ENCODE measurements around the gene KIF5C.

The KIF5C gene

DNA sequence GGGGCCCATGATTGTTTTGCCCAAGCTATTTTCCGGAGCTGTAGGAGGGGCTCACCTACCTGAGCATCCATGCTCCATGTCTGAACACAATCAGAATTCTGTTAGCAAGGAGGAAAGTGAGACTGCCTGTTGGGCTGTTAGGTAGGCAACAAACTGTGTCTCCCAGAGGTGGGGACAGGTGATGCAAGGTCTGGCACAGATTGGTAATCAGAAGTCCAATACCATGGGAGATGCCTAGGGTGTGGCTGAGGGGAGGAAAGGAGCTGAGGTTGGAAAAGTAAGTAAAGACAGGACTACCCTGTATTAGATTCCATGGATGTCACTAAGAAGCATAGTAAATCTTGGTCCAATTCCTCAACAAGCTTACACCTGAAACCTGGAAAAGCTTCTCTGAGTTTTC lies 166.5 kb downstream of the KIF5C start:
- DNase-seq (ENCODE audit: low read depth): no peak

DNA sequence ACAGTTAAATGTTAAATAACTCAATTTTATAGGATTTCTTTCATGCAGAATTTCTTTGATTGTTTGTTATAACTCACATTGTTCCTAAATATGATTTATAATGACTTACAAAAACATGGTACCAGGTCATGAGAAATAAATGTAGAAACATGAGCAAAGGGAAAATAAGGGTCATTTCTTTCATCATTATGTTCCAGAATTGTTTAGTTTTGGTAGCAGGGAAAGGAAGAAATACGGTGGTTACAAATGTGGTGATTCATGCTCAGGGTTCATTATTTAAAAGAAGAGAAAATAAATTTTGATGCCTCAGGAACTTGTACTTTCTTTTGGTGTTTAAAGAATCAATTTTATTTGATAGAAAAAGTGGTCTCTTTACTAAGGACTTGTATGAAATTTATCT lies 167.9 kb downstream of the KIF5C start:
- DNase-seq (ENCODE audit: low read depth): no peak

DNA sequence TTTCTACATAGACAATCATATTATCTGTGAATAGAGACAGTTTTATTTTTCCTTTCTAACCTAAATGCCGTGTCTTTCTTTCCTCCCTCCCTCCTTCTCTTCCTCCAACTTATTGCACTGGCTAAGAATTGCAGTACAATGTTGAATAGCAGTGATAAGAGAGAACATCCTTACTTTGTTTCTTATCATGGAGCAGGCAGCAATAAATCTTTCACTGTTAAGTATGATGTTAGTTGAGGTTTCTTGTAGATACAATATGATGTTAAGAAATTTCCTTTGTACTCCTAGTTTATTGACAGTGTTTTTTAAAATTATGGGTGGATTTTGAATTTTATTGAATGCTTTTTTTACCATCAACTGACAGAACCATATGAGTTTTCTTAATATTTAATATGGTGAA lies 169.5 kb downstream of the KIF5C start:
- no peak for DNase-seq (ENCODE audit: low read depth)

DNA sequence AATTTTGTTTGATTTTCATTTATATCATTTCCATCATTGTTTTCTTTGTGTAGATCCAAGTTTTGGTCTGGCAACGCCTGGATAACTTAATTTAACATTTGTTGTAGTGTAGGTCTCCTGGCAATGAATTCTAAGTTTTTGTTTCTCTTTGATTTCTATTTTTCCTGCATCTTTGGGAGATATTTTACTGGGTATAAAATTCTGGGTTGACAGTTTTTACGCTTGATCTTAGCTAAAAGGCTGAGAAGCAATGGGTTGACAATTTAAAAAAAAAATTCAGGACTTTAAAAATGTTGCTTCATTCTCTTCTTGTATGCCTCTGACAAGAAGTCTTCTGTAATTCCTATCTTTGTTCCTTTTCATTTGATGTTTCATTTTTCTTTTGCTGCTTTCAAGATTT lies 172.1 kb downstream of the KIF5C start:
- no peak for DNase-seq (ENCODE audit: low read depth)

DNA sequence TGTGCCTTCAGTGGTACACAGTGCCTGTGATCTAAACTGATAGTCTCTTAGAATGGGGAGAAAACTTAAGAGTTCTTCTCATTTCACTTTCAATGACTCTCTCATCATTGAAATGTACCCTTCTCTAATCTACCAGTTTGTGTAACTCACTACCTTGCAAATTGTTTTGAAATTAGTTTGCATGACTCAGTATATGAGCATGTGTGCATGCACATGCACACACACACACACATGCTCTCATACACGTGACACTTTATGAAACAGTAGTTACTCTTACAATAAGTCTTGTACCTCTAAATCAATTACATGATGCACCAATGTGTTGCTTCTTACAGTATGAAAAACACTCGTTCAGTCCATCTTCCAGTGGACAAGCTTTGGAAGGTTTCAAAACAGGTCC lies 174.1 kb downstream of the KIF5C start:
- no peak for DNase-seq (ENCODE audit: low read depth)

DNA sequence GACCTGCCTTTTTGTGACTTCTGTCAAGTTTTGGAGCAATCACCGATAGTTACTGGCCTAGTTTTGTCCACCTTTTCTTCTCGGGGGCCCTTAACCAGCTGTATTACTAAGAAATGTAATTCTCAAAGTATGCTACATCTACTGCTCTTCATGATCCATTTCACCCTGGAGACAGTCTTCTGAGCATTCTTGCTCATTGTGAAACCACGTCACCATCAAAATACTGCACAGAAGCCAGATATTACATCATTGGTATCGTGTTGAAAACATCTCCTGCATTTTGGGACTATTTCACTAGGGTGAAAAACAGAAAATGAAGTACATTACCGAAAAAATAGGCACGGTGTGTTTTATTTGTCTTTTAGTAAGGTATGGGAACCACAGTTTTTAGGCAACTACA lies 175.2 kb downstream of the KIF5C start:
- no peak for DNase-seq (ENCODE audit: low read depth)

DNA sequence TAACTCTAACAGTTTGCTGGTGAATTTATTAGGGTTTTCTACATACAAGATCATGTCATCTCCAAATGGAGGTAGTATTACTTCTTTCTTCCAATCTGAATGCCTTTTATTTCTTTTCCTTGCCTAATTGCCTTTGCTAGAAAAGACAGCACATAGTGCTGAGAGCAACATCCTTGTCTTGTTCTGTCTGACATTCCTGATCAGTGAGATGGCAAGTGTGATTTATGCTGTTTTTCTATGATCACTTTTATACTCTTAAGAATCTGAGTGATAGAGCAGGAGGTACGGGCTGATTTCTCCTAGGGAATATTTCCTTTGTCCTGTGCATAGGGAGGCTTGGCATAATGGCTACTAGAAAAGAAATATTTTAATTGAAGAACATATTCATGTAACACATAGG lies 180.7 kb downstream of the KIF5C start:
- DNase-seq (ENCODE audit: low read depth): no peak

DNA sequence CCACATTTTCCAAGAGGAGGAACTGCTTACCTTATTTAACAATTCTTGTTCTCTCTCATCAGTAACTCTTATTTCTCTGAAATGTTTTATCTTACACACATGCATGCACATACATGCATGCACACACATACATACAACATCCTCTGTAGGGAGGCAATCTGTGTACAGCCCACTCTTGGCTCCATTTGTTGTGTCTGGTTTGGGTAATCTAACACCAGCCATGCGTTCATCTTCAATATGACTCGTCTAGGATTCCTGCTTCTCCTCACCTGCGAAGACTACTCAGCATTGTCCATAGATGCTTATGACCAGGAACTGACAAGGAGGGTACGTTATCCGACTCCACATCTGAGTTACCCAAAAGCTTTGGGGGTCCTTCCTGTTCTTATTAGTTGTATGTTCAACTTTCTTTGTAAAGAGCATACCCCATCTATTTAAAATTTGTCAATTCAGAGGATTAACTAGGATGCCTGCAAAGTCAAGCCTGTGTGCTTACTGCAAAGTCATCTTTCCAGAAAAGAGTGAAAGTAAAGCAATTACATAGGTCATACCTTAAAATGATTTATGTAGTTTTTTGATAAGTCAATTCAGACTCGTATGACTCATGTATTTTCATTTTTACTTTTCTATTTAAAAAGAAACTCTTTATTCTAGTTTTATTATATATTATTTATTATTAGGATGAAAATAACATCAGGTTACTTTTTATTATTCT lies 181.7 kb downstream of the KIF5C start:
- no peak for DNase-seq (ENCODE audit: low read depth)

DNA sequence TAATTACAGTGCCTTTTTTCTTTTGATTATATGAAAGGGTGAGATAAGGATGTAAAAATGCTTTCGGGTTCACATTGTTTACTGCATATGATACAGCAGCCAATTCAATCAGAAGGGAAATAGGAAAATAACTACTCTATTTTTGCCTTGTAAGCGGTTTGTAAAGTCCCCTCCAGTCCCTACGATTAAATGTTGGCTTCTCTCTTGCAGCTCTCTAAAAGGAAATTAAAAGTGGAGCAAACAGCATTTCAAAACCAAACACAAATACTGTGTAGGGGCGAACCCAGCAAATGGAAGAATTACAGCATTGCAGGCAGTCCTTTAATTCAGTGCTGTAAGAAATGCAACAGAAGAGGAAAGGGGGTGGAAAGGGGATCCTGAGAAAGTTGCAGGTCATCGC lies 182.4 kb downstream of the KIF5C start:
- DNase-seq (ENCODE audit: low read depth): no peak

DNA sequence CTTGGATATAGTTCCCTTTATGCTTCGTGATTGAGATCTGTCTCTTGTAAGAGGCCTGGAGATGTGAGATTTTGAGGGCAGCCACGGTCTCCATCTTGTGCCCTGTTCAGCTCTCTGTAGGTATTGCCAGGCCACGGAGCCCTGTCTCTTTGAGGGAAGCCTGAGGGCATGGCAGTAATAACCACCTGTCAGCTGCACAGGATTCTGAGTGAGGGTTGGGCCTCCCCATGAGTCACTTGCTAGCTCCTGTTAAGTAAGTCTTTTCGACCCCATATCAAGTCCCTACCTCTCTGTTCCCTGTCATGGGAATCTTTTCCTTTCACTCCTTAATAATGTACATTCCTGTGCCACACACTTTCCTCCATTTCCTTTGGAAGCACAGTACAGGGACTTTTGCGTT lies 183.9 kb downstream of the KIF5C start:
- no peak for DNase-seq (ENCODE audit: low read depth)

DNA sequence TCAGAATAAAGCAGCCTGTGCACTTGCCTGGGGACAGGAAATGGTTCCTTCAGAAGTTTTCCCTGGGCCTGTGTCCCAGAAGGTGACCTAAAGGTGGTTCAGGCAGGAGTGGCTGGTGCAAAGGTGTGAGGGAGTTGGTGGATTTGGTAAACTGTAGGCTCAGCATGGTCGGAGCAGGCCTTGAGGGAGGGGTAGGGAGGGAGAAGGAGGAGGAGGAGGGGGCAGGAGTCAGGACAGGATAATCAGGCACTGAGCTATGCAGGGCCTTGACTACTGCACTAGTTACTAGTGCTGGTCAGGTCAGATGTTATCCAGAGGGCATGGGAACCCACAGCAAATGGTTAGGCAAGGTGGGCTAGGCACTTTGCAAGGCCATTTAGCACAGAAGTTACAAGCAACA lies 184.8 kb downstream of the KIF5C start:
- DNase-seq (ENCODE audit: low read depth): no peak

DNA sequence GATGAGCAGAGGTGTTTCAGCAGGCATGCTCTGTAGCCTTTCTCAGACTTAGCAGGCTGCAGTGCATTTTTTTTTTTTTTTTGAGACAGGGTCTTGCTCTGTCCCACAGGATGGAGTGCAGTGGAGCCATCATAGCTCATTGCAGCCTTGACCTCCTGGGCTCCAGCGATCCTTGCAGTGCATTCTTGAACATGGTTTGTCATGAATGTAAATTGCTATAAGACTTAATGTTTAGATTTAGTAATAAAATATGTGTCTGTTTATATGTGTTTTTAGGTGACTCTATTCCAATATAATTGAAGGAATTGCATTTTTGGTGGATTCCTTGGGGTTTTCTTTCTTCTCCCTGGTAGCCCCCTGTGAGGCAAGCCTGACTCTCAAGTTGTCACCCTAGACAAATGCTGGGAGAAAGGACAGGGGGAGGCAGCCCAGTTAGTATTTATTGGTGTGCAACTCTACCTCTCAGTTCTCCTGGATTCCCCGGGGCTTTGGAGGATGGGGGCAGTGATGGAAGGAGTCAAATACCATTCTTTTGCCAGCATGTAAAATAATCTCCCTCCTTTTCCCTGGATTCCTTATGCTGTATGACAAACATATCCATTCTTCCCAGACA lies 186.2 kb downstream of the KIF5C start:
- DNase-seq (ENCODE audit: low read depth): no peak

DNA sequence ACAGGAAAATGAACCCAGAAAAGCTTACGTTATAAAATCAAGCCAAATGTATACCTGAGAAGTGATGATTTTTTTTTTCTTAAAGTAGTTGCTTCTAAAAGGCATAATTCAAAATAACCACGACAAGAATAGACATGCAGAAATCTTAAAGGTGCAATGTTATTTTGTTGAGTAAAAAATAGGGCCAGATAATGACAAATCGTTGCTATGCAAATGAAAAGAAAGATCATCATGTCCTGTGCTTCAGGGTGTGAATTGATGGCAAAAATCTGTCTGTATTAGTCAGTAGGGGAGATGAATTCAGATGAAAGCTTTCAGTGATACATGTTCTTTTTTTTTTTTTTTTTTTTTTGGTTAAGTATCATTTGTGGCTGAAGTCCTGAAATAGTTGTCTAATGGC lies 187.5 kb downstream of the KIF5C start:
- no peak for DNase-seq (ENCODE audit: low read depth)

DNA sequence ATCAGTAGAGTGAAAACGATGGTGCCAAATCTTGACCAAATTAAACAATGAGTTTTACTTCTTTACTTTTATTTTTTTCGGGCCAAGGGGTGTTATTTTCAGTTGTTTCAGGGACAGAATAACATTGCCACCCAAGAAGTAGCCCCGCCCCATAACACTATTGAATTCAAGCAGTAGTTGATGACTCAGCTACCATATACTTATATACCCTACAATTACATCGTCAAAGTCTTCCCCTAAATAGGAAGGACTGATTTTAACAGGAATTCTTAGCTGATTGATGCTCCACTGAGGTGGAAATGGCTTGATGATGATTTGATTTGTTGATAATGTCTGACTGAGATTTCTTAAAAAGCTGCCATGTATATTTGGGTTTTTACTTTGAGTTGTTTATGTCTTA lies 188.2 kb downstream of the KIF5C start:
- no peak for DNase-seq (ENCODE audit: low read depth)

DNA sequence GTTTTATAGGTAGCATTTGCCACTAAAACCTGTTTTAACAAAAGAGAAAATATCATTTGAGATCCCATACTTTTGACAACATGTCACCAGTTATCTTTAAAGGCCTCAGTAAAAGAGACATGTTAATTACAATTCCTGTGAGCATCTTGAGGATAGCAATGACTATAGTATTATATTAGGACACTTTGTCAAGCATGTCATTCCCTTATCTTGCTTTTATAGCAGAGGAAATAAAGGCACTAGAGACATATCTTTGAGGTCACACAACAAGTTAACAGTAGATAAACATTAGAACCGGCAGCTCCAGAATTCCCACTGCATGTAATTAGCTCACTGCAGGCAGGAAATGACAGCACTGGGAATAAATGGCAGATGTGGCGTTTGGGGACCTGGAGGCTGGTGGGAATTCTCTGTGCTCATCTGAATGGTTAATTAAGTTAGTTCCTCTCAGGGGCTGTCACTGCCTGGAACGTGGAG lies 189.4 kb downstream of the KIF5C start:
- DNase-seq (ENCODE audit: low read depth): no peak

DNA sequence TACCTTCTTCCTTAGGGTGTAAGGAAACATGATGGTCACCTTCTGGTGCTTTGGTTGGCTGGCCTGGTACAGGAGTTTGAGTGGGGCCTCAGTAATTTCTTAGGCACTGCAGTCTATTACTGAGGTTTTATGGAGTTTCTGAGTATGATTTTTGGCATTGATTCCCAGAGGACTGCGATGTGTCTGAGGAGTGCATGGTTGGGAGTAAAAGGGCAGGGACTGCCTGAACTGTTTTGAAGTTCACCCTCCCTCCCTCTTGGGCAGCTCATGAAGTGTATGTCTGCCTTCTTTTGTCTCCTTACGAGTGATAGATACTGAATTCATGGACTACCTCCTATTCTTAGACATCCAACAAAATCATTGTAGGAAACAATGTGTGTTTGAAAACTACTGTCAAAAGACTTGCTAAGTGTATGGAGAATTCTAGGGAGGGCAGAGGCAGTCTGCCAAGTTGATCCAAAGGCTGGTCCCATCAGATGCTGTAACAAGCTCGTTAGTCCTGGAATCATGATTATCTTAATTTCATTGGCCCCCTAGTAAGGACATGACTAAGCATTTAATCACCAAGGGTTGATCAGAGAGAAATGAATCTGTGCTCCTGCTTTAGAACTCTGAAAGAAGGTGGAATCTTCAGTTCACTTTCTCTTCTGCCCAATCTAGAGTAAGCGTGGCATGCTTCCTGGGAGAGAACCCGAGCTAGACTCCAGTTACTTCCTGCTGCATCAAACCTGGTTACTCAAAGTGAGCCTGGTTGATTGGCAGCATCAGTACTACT lies 190.0 kb downstream of the KIF5C start:
- no peak for DNase-seq (ENCODE audit: low read depth)

DNA sequence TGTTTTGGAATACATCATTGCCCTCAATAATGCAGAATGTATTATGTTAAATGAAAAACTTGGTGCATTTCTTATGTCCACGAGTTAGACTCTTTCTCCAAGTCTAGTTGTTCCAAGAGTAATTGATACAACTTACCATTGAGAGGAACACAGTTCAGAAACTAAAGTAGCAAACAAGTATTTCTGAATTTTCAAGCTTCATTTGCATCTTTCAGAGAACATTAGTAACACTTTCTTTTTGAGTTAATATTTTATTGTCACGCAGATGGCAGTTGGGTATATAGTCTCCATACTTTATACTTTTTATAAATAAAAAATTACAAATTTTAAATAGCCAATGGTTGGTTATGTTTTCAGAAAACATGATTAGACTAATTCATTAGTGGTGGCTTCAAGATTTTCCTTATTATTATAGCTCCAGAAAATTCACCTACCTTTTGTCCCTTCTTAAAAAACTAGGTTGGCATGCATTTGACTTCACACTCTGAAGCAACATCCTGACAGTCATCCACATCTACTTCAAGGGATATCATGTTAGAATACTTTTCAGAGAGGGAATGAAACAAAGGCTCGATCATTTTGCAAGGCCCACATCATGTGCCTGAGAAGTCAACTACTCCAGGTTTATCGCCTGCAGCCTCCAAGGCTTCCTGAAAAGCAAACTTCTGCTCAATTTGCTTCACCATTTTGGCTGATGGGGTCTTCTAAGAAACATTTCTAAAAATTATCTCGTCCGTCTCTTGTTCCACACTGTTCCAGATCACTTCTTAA lies 193.4 kb downstream of the KIF5C start:
- DNase-seq (ENCODE audit: low read depth): no peak

DNA sequence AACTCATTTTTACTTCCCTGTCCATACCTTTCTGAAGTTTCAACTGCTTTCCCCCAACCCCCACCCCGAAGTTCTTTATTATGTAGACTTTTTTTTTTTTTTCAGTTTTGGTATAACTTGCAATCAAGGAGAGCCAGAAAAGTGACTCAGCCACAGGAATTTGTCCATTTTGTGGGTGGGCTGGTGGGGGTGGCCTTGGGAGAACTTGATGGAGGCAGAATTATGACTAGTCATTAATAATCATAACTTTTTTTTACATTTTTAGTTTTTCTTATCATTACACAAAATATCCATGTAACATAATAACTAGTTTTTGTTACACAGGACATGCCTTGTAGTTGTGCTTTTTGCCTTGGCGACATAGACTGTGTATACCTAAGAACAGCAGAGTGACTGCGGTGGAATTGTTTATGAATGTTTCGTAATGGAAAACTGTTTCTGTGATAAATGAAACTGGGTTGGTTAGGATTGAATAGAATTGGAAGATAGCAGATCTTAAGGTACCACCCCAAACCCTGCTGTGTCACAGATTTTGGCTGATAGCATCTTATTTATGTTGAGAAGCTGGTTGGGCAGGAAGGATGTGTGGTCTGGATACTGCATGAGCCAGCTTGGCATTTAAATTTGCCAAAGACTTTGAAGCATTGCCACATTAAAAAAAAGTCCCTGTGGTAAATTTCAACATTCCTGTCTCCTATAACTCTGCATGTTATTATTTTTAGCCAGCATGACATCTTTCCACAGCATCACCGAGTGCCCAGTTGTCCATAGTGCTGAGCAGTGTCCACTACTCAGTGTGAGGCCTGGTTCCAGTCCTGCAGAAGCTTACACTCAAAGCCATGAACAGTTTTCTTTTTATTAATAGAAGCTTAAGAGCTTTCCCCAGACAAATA lies 194.2 kb downstream of the KIF5C start:
- DNase-seq (ENCODE audit: low read depth): no peak

DNA sequence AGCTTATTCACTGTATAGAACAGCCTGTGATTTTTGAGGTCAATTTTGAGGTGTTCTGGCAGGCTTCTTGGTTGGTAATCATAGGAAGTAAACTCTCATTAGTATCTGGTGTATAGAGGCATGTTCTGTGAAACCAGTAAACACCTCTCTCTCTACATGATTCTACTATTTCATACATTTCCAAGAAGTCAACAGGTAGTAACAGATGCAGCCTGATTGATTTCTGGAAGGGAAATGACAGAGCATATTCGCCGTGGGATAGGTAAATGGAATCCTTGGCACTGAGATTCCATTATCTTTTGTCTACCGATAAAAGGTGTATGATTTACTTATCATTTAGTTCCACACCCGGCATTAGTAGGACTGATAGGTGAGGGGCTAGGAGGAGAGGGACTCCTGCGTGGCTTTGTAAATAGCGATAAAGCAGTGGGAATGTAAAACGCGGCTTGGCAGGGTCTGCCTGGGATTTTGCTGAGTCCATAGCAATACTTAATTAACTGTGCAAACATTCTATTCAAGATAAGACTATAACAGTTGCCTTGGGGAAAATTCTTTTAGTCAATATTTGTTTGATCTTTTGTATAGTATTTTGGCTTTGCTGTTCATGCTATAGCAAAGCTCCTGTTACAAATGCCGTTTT lies 195.8 kb downstream of the KIF5C start:
- no peak for DNase-seq (ENCODE audit: low read depth)

DNA sequence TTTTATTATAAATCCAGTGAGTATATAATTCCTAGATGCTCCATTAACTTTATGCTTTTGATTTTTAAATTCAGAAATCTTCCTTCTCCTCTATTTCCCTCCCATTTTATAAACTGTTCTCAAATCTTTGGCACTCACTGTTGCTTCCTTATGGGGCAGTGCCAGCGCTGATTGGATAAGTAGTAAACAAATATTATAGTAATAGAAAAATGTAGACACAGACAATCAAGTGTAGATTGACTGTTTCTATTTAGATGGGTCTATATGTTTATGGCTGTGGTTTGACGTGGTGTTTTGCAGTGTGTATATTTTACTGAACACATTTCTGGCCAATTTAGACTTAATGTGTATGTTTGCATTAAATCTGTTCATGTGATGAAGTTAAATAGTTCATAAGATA lies 200.1 kb downstream of the KIF5C start:
- DNase-seq (ENCODE audit: low read depth): no peak

DNA sequence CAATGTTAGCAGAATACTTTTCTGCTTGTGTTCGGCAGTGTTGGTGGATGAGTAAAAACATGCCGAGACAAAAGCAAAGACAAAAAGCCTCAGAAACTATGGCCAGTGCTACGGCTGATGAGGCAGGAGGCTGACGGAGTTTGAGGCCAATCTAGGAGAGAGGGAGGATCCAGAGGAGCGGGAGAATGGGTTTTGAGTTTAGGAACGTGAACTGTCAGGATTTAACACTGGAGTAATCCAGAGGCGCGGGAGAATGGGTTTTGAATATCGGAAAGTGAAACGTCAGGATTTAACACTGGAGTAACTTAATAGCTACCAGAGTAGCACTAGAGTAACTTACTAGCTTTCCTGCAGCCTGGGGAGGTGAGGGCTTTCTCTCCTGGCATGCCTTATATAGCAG lies 200.8 kb downstream of the KIF5C start:
- DNase-seq (ENCODE audit: low read depth): no peak
